ENCODE data around the gene MARCHF10. TPM values are rescaled to one million over a fixed set of nuclear protein-coding genes. Genes with fewer than 3 reads are reported as not detected.

Gene MARCHF10
- total and polyA plus RNA-seq, 4 donors = not detected

GRCh38 chr17:62681061-62681938, 126.8 kb downstream of the MARCHF10 start:
- Histone ChIP-seq H3K4me1 (ENCODE audit: control insufficient read depth in 1 of 2, insufficient read depth in 2 of 2, low read length in 2 of 2) (no peaks in the 10 kb centered on the region), H3K27ac (ENCODE audit: low read depth in 1 of 2, low read length in 2 of 2) (no peak overlapping the region), H3K4me3 (ENCODE audit: low read length in 2 of 2) (no peak overlapping the region), H3K27me3 (ENCODE audit: control insufficient read depth in 1 of 2, insufficient read depth in 2 of 2, low read length in 1 of 2) (no peaks in the 10 kb centered on the region), H3K36me3 (ENCODE audit: control insufficient read depth in 1 of 2, insufficient read depth in 2 of 2, low read length in 1 of 2) (peaks cover under 1 to 3% of the 10 kb centered on the region in 2 donors), H3K9me3 (ENCODE audit: control insufficient read depth, low read length) (no peaks in the 10 kb centered on the region)
- intact Hi-C loops (cut with DNase I) = loop anchor here in 1 of 2 donors (5.0 kb wide), 1 partner anchor 54 kb away; the partner anchor contains the start of gene MRC2
- no peak for ATAC-seq (ENCODE audit: low FRiP score)
- peak in 1 of 2 donors; percentile 71 for DNase-seq
- 82 to 86% methylated on average over 17 of the region's 17 CpGs for WGBS, 2 donors

DNA sequence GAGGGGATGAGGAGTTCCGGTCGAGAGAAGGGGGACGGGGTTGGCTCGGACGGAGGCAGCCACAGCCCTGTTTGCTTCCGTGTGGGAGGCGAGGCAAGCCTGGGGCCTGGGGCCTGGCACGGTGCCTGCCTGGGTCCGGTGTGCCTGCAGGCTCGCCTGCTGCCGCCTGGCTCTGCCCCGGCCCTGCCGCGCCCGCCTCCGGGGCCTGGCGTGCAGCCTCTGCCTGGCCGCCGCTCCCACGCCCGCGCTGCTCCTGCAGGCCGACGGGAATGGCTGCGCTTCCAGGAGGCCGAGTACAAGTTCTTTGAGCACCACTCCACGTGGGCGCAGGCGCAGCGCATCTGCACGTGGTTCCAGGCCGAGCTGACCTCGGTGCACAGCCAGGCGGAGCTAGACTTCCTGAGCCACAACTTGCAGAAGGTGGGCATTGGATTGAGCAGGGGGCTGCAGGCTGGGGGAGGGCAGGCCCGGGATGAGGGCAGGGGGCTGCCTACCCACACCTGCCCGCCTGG, 127.5 kb downstream of the MARCHF10 start:
- intact Hi-C loops (cut with DNase I) = loop anchor here in 1 of 2 donors (5.0 kb wide), 1 partner anchor 53 kb away; the partner anchor contains the start of gene MRC2
- peak; percentile 47 for ATAC-seq (ENCODE audit: low FRiP score)
- no peak overlapping the region for H3K27ac ChIP-seq (ENCODE audit: low read depth in 1 of 2, low read length in 2 of 2)
- no peaks in the 10 kb centered on the region for H3K9me3 ChIP-seq (ENCODE audit: control insufficient read depth, low read length)
- DNase-seq = peak in 1 of 2 donors; percentile 75
- no peak overlapping the region for H3K4me3 ChIP-seq (ENCODE audit: low read length in 2 of 2)
- H3K27me3 ChIP-seq (ENCODE audit: control insufficient read depth in 1 of 2, insufficient read depth in 2 of 2, low read length in 1 of 2) = no peaks in the 10 kb centered on the region
- no peaks in the 10 kb centered on the region for H3K4me1 ChIP-seq (ENCODE audit: control insufficient read depth in 1 of 2, insufficient read depth in 2 of 2, low read length in 2 of 2)
- 21 to 40% methylated on average over 35 to 36 of the region's 36 CpGs for WGBS, 2 donors
- H3K36me3 ChIP-seq (ENCODE audit: control insufficient read depth in 1 of 2, insufficient read depth in 2 of 2, low read length in 1 of 2) = peaks cover 2 to 3% of the 10 kb centered on the region in 2 donors

DNA sequence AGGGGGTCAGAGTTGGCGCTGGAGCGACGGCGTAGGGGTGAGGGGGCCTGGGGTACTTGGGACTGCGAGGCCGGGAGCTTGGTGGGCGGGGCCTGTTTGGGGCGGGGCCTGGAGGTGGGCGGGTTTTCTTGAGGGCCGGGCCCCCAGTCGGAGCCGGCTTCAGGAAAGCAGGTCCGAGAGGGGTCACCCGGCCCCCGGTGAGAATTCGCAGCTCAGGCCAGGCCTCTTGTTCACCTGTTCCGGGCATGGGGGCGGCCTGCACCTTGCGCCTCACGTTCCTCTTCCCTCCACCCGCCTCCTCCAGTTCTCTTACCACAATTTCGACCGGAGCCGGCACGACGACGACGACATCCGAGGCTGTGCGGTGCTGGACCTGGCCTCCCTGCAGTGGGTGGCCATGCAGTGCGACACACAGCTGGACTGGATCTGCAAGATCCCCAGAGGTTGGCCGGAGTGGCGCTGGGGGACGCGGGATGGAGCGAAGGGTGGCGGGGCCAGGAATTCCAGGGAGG, 128.2 kb downstream of the MARCHF10 start:
- 86 to 87% methylated on average over 37 of the region's 37 CpGs for WGBS, 2 donors

GRCh38 chr17:62678214-62678919, 129.7 kb downstream of the MARCHF10 start:
- H3K4me3 ChIP-seq (ENCODE audit: low read length in 2 of 2) = no peak overlapping the region
- DNase-seq (peak in 1 of 2 donors; percentile 58), ATAC-seq (ENCODE audit: low FRiP score) (no peak)
- H3K27me3 ChIP-seq (ENCODE audit: control insufficient read depth in 1 of 2, insufficient read depth in 2 of 2, low read length in 1 of 2) = no peaks in the 10 kb centered on the region
- no peaks in the 10 kb centered on the region for H3K4me1 ChIP-seq (ENCODE audit: control insufficient read depth in 1 of 2, insufficient read depth in 2 of 2, low read length in 2 of 2)
- H3K27ac ChIP-seq (ENCODE audit: low read depth in 1 of 2, low read length in 2 of 2) = no peak overlapping the region
- intact Hi-C loops (cut with DNase I) = loop anchor here in 1 of 2 donors (10.0 kb wide), 1 partner anchor 114 kb away; no protein-coding TSS in a partner anchor
- peaks cover 2 to 4% of the 10 kb centered on the region in 2 donors for H3K36me3 ChIP-seq (ENCODE audit: control insufficient read depth in 1 of 2, insufficient read depth in 2 of 2, low read length in 1 of 2)
- no peaks in the 10 kb centered on the region for H3K9me3 ChIP-seq (ENCODE audit: control insufficient read depth, low read length)
- 88% methylated on average over 10 of the region's 10 CpGs for WGBS, 2 donors

More for the DNA sequence above, 128.2 kb downstream of the MARCHF10 start:
- DNase-seq (peak in 1 of 2 donors; percentile 80), ATAC-seq (ENCODE audit: low FRiP score) (no peak)
- Histone ChIP-seq H3K27me3 (ENCODE audit: control insufficient read depth in 1 of 2, insufficient read depth in 2 of 2, low read length in 1 of 2) (no peaks in the 10 kb centered on the region), H3K27ac (ENCODE audit: low read depth in 1 of 2, low read length in 2 of 2) (no peak overlapping the region), H3K36me3 (ENCODE audit: control insufficient read depth in 1 of 2, insufficient read depth in 2 of 2, low read length in 1 of 2) (peaks cover 2 to 3% of the 10 kb centered on the region in 2 donors), H3K4me3 (ENCODE audit: low read length in 2 of 2) (no peak overlapping the region), H3K4me1 (ENCODE audit: control insufficient read depth in 1 of 2, insufficient read depth in 2 of 2, low read length in 2 of 2) (no peaks in the 10 kb centered on the region), H3K9me3 (ENCODE audit: control insufficient read depth, low read length) (no peaks in the 10 kb centered on the region)
- intact Hi-C loops (cut with DNase I) = loop anchor here in 1 of 2 donors (5.0 to 10.0 kb wide), 2 partner anchors 53 to 115 kb away; partner anchors contain the start of gene MRC2

DNA sequence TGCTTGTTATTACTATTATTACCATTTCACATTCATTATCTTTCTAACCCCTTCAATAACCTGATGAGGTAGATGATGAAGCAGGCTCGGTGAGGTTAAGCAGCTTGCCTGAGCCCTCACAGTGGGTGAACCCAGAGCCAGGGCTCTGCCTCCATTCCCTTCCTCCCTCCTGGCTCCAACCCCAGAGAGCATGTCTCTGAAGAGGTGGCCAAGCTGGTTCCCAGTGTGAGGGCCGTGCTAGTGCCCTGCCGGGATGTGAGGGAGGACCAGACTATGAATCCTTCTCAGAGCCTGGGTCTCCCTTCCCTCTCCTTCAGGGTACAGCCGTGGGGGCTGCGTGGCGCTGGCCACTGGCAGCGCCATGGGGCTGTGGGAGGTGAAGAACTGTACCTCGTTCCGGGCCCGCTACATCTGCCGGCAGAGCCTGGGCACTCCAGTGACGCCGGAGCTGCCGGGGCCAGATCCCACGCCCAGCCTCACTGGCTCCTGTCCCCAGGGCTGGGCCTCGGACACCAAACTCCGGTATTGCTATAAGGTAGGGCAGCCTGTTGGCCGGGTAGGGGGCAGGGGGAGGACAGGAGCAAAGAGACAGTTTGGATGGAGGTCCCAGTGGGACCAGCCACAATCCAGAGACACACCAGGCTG, 131.0 kb downstream of the MARCHF10 start:
- DNase-seq = peak in 1 of 2 donors; percentile 70
- intact Hi-C loops (cut with DNase I) = loop anchor here in 1 of 2 donors (10.0 kb wide), 1 partner anchor 112 kb away; no protein-coding TSS in a partner anchor
- 78 to 83% methylated on average over 18 of the region's 18 CpGs for WGBS, 2 donors
- no peaks in the 10 kb centered on the region for H3K27me3 ChIP-seq (ENCODE audit: control insufficient read depth in 1 of 2, insufficient read depth in 2 of 2, low read length in 1 of 2)
- no peak overlapping the region for H3K27ac ChIP-seq (ENCODE audit: low read depth in 1 of 2, low read length in 2 of 2)
- no peak overlapping the region for H3K4me3 ChIP-seq (ENCODE audit: low read length in 2 of 2)
- H3K9me3 ChIP-seq (ENCODE audit: control insufficient read depth, low read length) = no peaks in the 10 kb centered on the region
- no peak for ATAC-seq (ENCODE audit: low FRiP score)
- peaks cover 2 to 4% of the 10 kb centered on the region in 2 donors for H3K36me3 ChIP-seq (ENCODE audit: control insufficient read depth in 1 of 2, insufficient read depth in 2 of 2, low read length in 1 of 2)
- no peaks in the 10 kb centered on the region for H3K4me1 ChIP-seq (ENCODE audit: control insufficient read depth in 1 of 2, insufficient read depth in 2 of 2, low read length in 2 of 2)

GRCh38 chr17:62676231-62676943, 131.7 kb downstream of the MARCHF10 start:
- WGBS, 2 donors = 80 to 87% methylated on average over 16 of the region's 16 CpGs
- no peak for ATAC-seq (ENCODE audit: low FRiP score)
- no peak overlapping the region for H3K4me3 ChIP-seq (ENCODE audit: low read length in 2 of 2)
- DNase-seq = peak in 1 of 2 donors; percentile 69
- H3K4me1 ChIP-seq (ENCODE audit: control insufficient read depth in 1 of 2, insufficient read depth in 2 of 2, low read length in 2 of 2) = no peaks in the 10 kb centered on the region
- no peak overlapping the region for H3K27ac ChIP-seq (ENCODE audit: low read depth in 1 of 2, low read length in 2 of 2)
- intact Hi-C loops (cut with DNase I) = loop anchor here in 1 of 2 donors (10.0 kb wide), 1 partner anchor 112 kb away; no protein-coding TSS in a partner anchor
- H3K36me3 ChIP-seq (ENCODE audit: control insufficient read depth in 1 of 2, insufficient read depth in 2 of 2, low read length in 1 of 2) = peaks cover 2 to 4% of the 10 kb centered on the region in 2 donors
- no peaks in the 10 kb centered on the region for H3K9me3 ChIP-seq (ENCODE audit: control insufficient read depth, low read length)
- no peaks in the 10 kb centered on the region for H3K27me3 ChIP-seq (ENCODE audit: control insufficient read depth in 1 of 2, insufficient read depth in 2 of 2, low read length in 1 of 2)

DNA sequence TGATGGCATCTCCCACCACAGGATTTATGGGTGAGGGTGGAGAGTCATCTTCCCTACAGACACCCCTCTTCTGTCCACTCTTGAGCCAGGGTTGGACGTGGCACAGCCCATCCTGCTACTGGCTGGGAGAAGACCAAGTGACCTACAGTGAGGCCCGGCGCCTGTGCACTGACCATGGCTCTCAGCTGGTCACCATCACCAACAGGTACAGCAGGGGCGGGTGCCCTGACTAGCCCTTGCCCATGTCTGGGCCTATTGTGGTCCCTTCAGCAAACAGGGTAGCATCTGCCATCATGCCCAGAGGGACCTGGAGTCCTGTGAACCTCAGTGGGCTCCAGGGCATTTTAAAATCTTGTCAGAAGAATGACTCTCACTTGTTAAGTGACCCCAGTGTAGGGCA, 132.4 kb downstream of the MARCHF10 start:
- Histone ChIP-seq H3K4me1 (ENCODE audit: control insufficient read depth in 1 of 2, insufficient read depth in 2 of 2, low read length in 2 of 2) (no peaks in the 10 kb centered on the region), H3K27me3 (ENCODE audit: control insufficient read depth in 1 of 2, insufficient read depth in 2 of 2, low read length in 1 of 2) (no peaks in the 10 kb centered on the region), H3K27ac (ENCODE audit: low read depth in 1 of 2, low read length in 2 of 2) (no peak overlapping the region), H3K4me3 (ENCODE audit: low read length in 2 of 2) (no peak overlapping the region), H3K36me3 (ENCODE audit: control insufficient read depth in 1 of 2, insufficient read depth in 2 of 2, low read length in 1 of 2) (peaks cover 2 to 4% of the 10 kb centered on the region in 2 donors), H3K9me3 (ENCODE audit: control insufficient read depth, low read length) (no peaks in the 10 kb centered on the region)
- intact Hi-C loops (cut with DNase I) = loop anchor here in 1 of 2 donors (10.0 kb wide), 1 partner anchor 111 kb away; no protein-coding TSS in a partner anchor
- 56 to 63% methylated on average over 4 of the region's 4 CpGs for WGBS, 2 donors
- ATAC-seq (ENCODE audit: low FRiP score) (no peak), DNase-seq (peak in 1 of 2 donors; percentile 74)

All from aorta (tissue), 5 donors.